Measurements from ENCODE around the gene TRPM2. TPM values are rescaled to one million over a fixed set of nuclear protein-coding genes. Genes with fewer than 3 reads are reported as not detected.

Gene TRPM2
- total RNA-seq: 0.52 and 1.7 TPM in 2 replicates

DNA sequence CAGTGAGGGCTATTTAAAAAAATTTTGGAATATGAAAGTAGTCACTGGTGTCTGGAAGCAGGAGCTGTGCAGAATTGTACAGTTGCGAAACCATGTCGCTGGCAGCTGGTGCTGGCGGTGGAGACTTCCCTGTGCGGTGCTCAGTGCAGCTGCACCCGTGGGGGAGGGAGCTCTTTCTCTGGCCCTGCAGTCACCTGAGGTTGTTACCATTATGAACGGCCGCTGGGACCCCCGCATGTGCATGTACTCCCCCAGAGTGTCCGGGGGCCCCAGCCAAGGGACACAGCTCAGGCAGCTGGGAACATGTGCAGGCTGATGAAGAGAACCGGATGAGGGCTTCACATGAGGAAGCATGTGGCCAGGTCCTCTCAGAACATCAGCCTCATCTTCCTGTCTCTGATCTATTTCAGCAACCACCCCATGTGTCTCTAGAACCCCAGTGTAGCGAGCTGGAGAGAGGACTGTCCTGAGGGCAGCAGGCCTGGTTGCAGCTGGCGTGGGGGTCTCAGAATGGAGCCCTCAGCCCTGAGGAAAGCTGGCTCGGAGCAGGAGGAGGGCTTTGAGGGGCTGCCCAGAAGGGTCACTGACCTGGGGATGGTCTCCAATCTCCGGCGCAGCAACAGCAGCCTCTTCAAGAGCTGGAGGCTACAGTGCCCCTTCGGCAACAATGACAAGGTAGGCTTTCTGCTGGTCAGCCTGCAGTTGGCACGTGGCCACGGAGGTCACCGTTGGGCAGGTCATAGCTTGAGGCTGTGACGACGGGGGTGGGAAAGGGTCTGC lies at the start of gene TRPM2:
Gene TRPM2 (plus strand): TSS at position 431 of the 780 bp plus-strand sequence. CDS start 80 bp downstream, at position 511.
- TF ChIP-seq, protein P1, sequence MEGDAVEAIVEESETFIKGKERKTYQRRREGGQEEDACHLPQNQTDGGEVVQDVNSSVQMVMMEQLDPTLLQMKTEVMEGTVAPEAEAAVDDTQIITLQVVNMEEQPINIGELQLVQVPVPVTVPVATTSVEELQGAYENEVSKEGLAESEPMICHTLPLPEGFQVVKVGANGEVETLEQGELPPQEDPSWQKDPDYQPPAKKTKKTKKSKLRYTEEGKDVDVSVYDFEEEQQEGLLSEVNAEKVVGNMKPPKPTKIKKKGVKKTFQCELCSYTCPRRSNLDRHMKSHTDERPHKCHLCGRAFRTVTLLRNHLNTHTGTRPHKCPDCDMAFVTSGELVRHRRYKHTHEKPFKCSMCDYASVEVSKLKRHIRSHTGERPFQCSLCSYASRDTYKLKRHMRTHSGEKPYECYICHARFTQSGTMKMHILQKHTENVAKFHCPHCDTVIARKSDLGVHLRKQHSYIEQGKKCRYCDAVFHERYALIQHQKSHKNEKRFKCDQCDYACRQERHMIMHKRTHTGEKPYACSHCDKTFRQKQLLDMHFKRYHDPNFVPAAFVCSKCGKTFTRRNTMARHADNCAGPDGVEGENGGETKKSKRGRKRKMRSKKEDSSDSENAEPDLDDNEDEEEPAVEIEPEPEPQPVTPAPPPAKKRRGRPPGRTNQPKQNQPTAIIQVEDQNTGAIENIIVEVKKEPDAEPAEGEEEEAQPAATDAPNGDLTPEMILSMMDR (conservative IDR thresholded peaks at IDR 0.05; ENCODE audit: low read depth, low read length): no peak
- no peak within 1 kb of the TSS for H3K4me3 ChIP-seq (ENCODE audit: low read depth, low read length)
- DNase-seq (ENCODE audit: low read depth): no peak

DNA sequence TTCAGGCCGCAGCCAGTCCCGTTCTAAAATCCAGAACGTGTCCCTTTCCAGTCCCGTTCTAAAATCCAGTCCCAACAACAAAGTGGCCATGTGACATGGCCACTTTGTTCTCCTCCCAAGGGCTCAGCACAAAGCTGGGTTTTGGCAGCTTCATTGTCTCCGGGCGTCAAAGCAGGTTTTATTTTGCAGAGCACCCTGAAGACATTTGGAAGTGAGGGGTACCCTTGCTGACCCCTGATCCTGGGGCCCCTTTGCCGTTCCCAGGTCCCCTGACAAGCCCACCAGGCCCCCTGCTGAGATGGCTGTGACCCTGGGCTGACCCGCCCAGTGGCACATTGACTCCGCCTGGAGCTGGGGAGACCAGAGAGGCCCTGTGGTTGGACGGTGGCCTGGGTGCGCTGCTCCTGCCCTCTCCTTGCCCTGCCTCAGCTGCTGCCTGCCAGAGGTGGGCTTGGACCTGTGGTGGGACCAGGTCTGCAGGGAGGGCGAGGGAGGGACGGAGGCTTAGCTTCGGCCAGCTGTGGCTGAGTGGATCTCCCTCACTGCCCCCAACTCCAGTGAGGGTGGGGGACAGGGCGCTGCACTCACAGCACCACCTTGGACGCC lies 49.3 kb upstream of the TRPM2 start:
- H3K4me3 ChIP-seq (ENCODE audit: low read depth, low read length): no peak overlapping the region
- TF ChIP-seq, protein P1 (conservative IDR thresholded peaks at IDR 0.05; ENCODE audit: low read depth, low read length): no peak
- DNase-seq (ENCODE audit: low read depth): no peak

DNA sequence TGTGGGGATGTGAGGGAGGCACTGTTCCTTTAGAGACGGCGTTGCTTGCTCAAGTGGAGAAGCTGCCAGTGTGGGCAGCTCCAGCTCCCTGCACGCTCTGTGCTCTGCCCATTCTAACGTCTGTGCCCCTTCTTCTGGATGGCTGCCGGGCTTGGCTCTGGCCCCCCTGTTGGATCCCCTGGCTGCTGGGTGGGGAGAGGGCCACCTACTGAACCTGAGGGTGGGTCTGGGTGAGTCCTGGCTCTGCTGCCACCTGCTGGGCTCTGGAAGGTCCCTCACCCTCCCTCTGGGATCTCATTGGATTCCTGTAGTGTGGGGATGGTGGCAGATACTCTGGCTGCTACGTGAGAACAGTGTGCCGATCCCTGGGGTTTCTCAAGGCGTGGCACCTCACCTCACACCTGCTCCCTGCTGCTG lies 48.5 kb upstream of the TRPM2 start:
- no peak for DNase-seq (ENCODE audit: low read depth)
- TF ChIP-seq, protein P1 (conservative IDR thresholded peaks at IDR 0.05; ENCODE audit: low read depth, low read length): peak; percentile 82
- no peak overlapping the region for H3K4me3 ChIP-seq (ENCODE audit: low read depth, low read length)

DNA sequence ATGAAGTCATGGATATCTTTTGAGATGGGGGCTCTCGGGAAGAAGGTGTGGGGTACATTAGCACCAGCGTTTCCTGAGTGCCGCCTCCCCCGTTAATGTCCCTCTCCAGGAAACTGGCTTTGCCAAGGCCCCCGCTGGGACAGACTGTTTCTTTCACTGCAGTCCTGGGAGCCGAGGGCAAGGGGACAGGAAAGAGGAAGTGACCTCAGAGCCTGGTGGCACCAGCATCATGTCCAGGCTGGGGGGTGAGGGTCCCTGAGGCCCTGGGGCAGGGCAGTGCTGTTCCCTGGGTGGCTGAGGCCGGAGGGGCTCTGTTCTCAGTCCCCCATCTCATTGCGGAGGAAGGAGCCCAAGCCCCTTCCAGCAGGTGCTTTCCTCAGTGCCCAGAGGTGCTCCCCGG lies 47.7 kb upstream of the TRPM2 start:
- TF ChIP-seq, protein P1 (conservative IDR thresholded peaks at IDR 0.05; ENCODE audit: low read depth, low read length): no peak
- no peak overlapping the region for H3K4me3 ChIP-seq (ENCODE audit: low read depth, low read length)
- no peak for DNase-seq (ENCODE audit: low read depth)

DNA sequence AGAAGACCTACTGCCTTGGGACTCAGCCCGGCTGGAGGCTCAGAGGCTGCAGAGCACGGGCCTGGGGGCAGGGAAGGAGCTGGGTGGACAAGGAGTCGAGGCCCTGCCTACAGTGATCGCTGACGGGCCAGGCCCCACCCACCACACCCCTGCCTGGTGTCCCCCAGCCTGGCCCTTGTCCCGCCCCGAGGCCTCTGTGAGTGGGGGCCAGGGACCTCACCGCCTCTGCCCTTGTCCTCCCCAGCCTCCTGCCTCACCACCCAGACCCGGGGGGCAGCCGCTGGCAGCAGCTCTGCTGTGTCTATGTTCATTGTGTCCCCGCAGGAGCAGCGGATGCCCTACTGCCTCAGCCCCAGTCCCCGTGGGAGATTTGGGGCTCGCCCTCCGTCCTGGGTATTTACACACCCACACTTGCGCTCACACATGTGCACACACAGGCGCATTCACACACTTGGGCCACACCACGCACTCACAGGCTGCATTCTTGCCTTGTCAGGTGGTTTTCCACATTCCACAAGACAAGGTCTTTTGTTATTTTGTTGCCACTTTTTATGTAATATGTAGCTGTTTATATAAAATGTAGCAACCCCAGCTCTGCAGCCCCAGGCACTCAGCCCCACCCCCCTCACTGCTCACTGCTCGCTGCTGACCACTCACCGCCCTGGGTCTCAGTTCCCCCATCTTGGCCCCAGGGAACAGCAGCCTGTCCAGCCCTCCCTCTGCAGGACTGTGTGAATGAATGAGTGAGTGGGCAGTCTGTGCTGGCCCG lies 46.3 kb upstream of the TRPM2 start:
- no peak for DNase-seq (ENCODE audit: low read depth)
- TF ChIP-seq, protein P1 (conservative IDR thresholded peaks at IDR 0.05; ENCODE audit: low read depth, low read length): no peak
- H3K4me3 ChIP-seq (ENCODE audit: low read depth, low read length): no peak overlapping the region

DNA sequence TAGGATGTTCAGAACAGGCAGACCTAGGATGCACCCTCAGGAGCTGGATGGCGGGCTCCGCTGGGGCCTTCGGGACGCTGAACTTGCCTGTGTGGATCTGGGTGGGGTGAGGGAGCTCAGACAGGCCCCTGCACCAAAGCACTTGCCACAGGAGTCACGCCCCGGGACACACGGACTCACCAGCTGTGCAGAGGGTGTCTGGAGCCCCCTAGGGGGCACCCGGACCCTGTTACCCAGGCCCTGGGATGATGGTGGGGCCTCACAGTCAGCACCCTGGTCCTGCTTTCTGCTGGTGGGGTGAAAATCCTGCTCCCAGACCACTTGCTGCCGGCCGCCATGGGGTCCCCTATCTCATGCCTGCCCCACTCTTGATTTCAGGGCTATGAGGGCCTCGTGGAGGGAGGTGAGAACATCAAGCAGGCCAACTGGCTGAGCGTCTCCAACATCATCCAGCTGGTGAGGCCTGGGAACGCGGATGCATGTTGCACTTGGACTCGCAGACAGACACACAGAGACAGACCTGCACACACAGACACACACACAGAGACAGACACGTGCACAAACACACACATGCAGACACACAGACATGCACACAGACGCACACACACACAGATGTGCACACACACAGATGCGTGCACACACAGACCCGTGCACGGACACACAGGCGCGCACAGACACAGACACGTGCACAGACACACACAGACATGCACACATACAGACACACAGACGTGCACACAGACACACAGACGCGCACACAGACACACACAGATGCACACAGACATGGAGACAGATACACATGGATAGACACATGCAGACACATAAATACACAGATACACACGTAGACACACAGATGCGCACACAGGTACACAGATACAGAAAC lies 42.6 kb upstream of the TRPM2 start:
- DNase-seq (ENCODE audit: low read depth): no peak
- H3K4me3 ChIP-seq (ENCODE audit: low read depth, low read length): no peak overlapping the region
- TF ChIP-seq, protein P1 (conservative IDR thresholded peaks at IDR 0.05; ENCODE audit: low read depth, low read length): no peak

Measured in epithelial cell of proximal tubule (primary cell).